ENCODE measurements around the gene PROM1. TPM values are rescaled to one million over a fixed set of nuclear protein-coding genes. Genes with fewer than 3 reads are reported as not detected.

The PROM1 gene
- total and polyA plus RNA-seq, 2 of the 8 experiments (the other 6 are each of a cell fraction or from before 2014, with no cell fraction given): 36.0 to 59.7 TPM

GRCh38 chr4:15955670-15956069, 128.2 kb downstream of the PROM1 start (continued):
- TF ChIP-seq RNF2 (IDR thresholded peaks at IDR 0.05; ENCODE audit: borderline replicate concordance, low read depth, low read length, missing control alignments, poor library complexity, severe bottlenecking): no peak
- TF ChIP-seq SP1 (IDR thresholded peaks at IDR 0.05; ENCODE audit: low read depth, low read length): no peak

All from H1 (cell line).